Left lung (tissue), 10 donors: ENCODE results near the gene CREBL2. TPM values are rescaled to one million over a fixed set of nuclear protein-coding genes. Genes with fewer than 3 reads are reported as not detected.

Source experiments
- ATAC-seq: fragments of 200-7000 bp; cut with Tn5 transposase; one replicate; pipeline ENCODE4 v1.9.1; 2020; ENCODE audit warnings: moderate library complexity
- DNase-seq, 4 donors: peaks; one replicate each; pipeline ENCODE4 v3.0.0-alpha.2; 2013 to 2020
- H3K27ac ChIP-seq, 2 donors: fragments of 200-600 bp; sonication (generic) in 1 of 2; one replicate each; pipeline versions ENCODE4 v1.5.0 to v1.8.0; 2020 to 2021
- H3K27me3 ChIP-seq, 2 donors: fragments of 200-600 bp; sonication (generic) in 1 of 2; one replicate each; pipeline versions ENCODE4 v1.5.0 to v1.8.0; 2020 to 2021
- H3K36me3 ChIP-seq, 2 donors: fragments of 200-600 bp; sonication (generic) in 1 of 2; one replicate each; pipeline versions ENCODE4 v1.5.0 to v1.8.0; 2020 to 2021
- H3K4me1 ChIP-seq, 2 donors: fragments of 200-600 bp; one replicate each; pipeline ENCODE4 v1.8.0; 2021
- H3K4me3 ChIP-seq, 2 donors: fragments of 200-600 bp; sonication (generic) in 1 of 2; one replicate each; pipeline versions ENCODE4 v1.5.0 to v1.8.0; 2020 to 2021; ENCODE audit warnings: mild to moderate bottlenecking in 1 of 2
- H3K9me3 ChIP-seq, 2 donors: fragments of 200-600 bp; sonication (generic) in 1 of 2; one replicate each; pipeline versions ENCODE4 v1.5.0 to v1.8.0; 2020 to 2021
- intact Hi-C, 2 donors: fragments of 100-400 bp; cut with DNase I; formaldehyde crosslinking; loops; one replicate each; pipeline versions ENCODE4 v1.11.2 to v1.14.2; 2022
- polyA plus RNA-seq, 6 donors: library from polyadenylated mRNA; unstranded; fragments of 120-200 nt; gene quantifications; one replicate each; pipeline ENCODE4 v1.2.1, GENCODE V29; 2013; ENCODE audit not compliant: insufficient read length in 6 of 6
- total RNA-seq, 2 donors: library from RNA; stranded (reverse); fragmentation: NEBNext Ultra II Directional; extraction: Animal tissue kit (Norgen Biotek cat#: 25700); gene quantifications; one replicate each; pipeline ENCODE4 v1.2.1, GENCODE V29; 2021
- TF ChIP-seq, protein P1 (sequence below), 2 donors: fragments of 200-600 bp; sonication (generic) in 1 of 2; IDR thresholded peaks; one replicate each; pipeline versions ENCODE4 v1.5.0 to v1.8.0; 2021; ENCODE audit warnings: antibody characterized with exemption in 2 of 2
- donor health status: DM: no; HTN: yes; CAD: no.
- donor health status: DM: no; HTN: no; CAD: no.

The CREBL2 gene
- total and polyA plus RNA-seq, 8 donors = 23.9 to 35.9 (median 30.9) TPM

- Histone ChIP-seq H3K27ac (peak overlapping the region; percentile 19 to 53), H3K9me3 (no peaks in the 10 kb centered on the region), H3K4me3 (no peak overlapping the region), H3K36me3 (peaks cover 0 to 4% of the 10 kb centered on the region in 2 donors), H3K27me3 (no peaks in the 10 kb centered on the region), H3K4me1 (peaks cover 0 to 14% of the 10 kb centered on the region in 2 donors)
- TF ChIP-seq, protein P1, sequence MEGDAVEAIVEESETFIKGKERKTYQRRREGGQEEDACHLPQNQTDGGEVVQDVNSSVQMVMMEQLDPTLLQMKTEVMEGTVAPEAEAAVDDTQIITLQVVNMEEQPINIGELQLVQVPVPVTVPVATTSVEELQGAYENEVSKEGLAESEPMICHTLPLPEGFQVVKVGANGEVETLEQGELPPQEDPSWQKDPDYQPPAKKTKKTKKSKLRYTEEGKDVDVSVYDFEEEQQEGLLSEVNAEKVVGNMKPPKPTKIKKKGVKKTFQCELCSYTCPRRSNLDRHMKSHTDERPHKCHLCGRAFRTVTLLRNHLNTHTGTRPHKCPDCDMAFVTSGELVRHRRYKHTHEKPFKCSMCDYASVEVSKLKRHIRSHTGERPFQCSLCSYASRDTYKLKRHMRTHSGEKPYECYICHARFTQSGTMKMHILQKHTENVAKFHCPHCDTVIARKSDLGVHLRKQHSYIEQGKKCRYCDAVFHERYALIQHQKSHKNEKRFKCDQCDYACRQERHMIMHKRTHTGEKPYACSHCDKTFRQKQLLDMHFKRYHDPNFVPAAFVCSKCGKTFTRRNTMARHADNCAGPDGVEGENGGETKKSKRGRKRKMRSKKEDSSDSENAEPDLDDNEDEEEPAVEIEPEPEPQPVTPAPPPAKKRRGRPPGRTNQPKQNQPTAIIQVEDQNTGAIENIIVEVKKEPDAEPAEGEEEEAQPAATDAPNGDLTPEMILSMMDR (IDR thresholded peaks at IDR 0.05) = no peak
- DNase-seq (no peak), ATAC-seq (peak; percentile 81)
- intact Hi-C loops = no loop called here
Measured at GRCh38 chr12:12622418-12622817, 10.7 kb downstream of the CREBL2 start.

DNA sequence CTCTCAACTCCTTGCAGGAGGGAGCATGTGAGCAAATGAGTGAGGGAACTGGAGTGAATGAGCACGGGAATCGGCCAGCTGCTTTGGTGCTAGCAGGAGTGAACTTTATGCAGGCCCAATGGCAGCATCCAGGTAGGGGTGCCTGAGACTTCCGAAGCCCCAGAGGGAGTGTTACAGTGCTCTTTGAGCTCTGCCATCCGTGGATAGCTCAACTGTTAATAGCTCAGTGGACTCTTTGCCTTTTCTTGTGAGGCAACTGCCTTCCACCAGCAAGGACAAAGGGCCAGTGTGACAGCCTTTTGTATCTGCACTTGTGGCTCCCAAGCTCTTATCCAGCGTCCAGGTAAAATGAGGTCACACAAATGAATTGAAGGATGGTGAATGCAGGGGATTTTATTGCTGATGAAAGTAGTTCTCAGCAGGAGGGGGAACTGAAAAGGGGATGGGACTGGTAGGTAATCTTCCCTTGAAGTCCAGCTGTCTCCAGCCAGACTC is 12.9 kb downstream of the CREBL2 start:
- Histone ChIP-seq H3K4me3 (no peak overlapping the region), H3K27ac (no peak overlapping the region), H3K36me3 (peaks cover 0 to 4% of the 10 kb centered on the region in 2 donors), H3K4me1 (peaks cover 0 to 17% of the 10 kb centered on the region in 2 donors), H3K27me3 (no peaks in the 10 kb centered on the region), H3K9me3 (no peaks in the 10 kb centered on the region)
- intact Hi-C loops = no loop called here
- ATAC-seq (no peak), DNase-seq (no peak)
- TF ChIP-seq, protein P1 (IDR thresholded peaks at IDR 0.05) = no peak

DNA sequence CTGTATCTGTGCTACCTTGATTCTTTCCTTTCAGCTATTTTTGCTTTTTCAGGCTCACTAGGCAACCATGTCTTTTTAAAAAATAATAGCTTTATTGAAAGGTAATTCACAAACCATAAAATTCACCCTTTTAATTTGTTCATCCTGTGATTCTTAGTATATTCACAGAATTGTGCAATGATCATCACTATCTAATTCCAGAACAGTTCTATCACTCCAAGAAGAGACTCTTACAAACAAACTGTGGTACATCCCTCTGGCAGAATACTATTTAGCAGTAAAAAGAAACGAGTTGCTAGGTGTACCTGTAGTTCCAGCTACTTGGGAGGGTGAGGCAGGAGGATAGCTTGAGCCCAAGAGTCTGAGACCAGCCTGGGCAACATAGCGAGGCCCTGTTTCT is 14.8 kb downstream of the CREBL2 start:
- DNase-seq = no peak
- Histone ChIP-seq H3K9me3 (no peaks in the 10 kb centered on the region), H3K36me3 (no peaks in the 10 kb centered on the region), H3K27me3 (no peaks in the 10 kb centered on the region), H3K4me1 (peaks cover 0 to 15% of the 10 kb centered on the region in 2 donors), H3K4me3 (no peak overlapping the region), H3K27ac (no peak overlapping the region)
- intact Hi-C loops = no loop called here
- no peak for ATAC-seq
- TF ChIP-seq, protein P1 (IDR thresholded peaks at IDR 0.05) = no peak

DNA sequence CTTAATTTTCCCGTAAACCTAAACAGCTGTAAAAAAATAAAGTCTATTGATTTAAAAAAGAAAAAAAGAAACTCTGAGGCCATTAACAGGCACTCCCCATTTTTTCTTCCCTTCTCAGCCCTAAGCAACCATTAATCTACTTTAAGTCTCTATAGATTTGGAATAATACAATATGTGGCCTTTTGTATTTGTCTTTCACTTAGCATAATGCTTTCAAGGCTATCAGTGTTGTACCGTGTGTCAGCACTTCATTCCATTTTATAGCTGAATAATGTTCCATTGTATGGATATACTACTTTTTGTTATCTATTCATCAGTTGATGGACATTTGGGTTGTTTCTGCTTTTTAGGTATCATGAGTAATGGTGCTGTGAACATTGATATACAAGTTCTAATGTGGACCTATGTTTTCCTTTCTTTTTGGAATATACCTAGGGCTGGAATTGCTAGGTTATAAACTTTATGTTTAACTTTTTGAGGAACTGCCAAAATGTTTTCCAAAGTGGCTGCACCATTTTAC is 15.7 kb downstream of the CREBL2 start:
- H3K36me3 ChIP-seq = no peaks in the 10 kb centered on the region
- TF ChIP-seq, protein P1 (IDR thresholded peaks at IDR 0.05) = no peak
- no peaks in the 10 kb centered on the region for H3K27me3 ChIP-seq
- intact Hi-C loops = no loop called here
- H3K4me3 ChIP-seq = no peak overlapping the region
- H3K4me1 ChIP-seq = peaks cover 0 to 6% of the 10 kb centered on the region in 2 donors
- ATAC-seq (no peak), DNase-seq (no peak)
- H3K27ac ChIP-seq = no peak overlapping the region
- H3K9me3 ChIP-seq = no peaks in the 10 kb centered on the region

DNA sequence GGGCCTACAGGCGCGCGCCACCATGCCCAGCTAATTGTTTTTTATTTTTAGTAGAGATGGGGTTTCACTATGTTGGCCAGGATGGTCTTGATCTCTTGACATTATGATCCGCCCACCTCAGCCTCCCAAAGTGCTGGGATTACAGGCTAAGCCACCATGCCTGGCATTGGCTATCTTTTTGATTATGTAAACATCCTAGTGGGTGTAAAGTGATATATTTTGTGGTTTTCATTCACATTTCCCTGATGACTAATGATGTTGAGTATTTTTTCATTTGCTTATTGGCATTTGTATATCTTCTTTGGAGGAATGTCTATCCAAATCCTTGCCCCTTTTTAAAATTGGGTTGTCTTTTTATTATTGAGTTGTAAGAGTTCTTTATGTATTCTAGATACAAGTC is 16.3 kb downstream of the CREBL2 start:
- H3K4me3 ChIP-seq = no peak overlapping the region
- TF ChIP-seq, protein P1 (IDR thresholded peaks at IDR 0.05) = no peak
- H3K36me3 ChIP-seq = no peaks in the 10 kb centered on the region
- DNase-seq (no peak), ATAC-seq (no peak)
- intact Hi-C loops = no loop called here
- H3K9me3 ChIP-seq = no peaks in the 10 kb centered on the region
- H3K4me1 ChIP-seq = peaks cover 0 to 3% of the 10 kb centered on the region in 2 donors
- no peak overlapping the region for H3K27ac ChIP-seq
- no peaks in the 10 kb centered on the region for H3K27me3 ChIP-seq
